Measurements from ENCODE around the gene CLEC1A. TPM values are rescaled to one million over a fixed set of nuclear protein-coding genes. Genes with fewer than 3 reads are reported as not detected.
A peak's percentile ranks its signal among the peaks of the same experiment; 100 is the strongest.
"Not testable (repeated sequence)": the region's sequence is repeated elsewhere in the genome, so short reads cannot be mapped to it uniquely, and the experiment has no call there.

CLEC1A gene
- total RNA-seq, 1 donor from 2014 or later = 13.7 TPM

GRCh38 chr12:10067942-10068341 is 30.8 kb downstream of the CLEC1A start:
- intact Hi-C loops (cut with DNase I) = no loop called here
- no peak for DNase-seq (ENCODE audit: low spot score)
- ATAC-seq = peak; percentile 90

- DNase-seq (ENCODE audit: low spot score) = no peak
- peak; percentile 37 for ATAC-seq
Observed at GRCh38 chr12:10067264-10067663, 31.5 kb downstream of the CLEC1A start.

DNA sequence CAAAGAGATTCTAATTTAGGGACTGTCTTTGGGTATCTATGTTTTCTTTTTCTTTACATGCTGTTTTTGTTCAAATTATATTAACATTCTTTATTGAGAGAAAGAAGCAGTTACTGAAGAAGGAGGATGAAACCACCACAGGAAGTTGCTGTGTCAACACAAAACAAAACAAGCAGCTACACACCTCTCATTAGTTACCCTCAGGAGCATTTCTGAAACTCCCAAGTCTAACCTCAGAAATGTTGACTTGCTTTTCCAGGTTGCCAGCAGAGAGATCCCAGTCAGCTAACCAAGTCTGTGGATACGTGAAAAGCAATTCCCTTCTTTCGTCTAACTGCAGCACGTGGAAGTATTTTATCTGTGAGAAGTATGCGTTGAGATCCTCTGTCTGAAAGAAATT is 33.5 kb downstream of the CLEC1A start:
- ATAC-seq = no peak
- intact Hi-C loops (cut with DNase I) = no loop called here
- DNase-seq (ENCODE audit: low spot score) = no peak

More at GRCh38 chr12:10067264-10067663, 31.5 kb downstream of the CLEC1A start:
- intact Hi-C loops (cut with DNase I) = no loop called here

DNA sequence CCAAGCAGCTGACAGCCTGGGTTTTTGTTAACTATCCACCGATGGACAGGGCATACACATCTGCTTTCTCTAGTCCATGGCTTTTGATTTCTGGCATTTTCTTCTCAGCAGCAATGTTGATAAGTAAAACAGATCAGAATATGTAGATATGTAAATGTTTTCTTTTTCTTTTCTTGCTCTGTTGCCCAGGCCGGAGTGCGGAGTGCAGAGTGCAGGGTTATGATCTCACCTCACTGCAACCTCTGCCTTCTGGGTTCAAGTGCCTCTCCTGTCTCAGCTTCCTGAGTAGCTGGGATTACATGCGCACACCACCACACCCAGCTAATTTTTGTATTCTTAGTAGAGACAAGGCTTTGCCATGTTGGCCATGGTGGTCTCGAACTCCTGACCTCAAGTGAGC is 40.4 kb downstream of the CLEC1A start:
- intact Hi-C loops (cut with DNase I) = no loop called here
- ATAC-seq (no peak), DNase-seq (ENCODE audit: low spot score) (no peak)

GRCh38 chr12:10052193-10052913 is 46.4 kb downstream of the CLEC1A start:
- ATAC-seq (no peak), DNase-seq (ENCODE audit: low spot score) (no peak)
- intact Hi-C loops (cut with DNase I) = no loop called here

- ATAC-seq (no peak), DNase-seq (ENCODE audit: low spot score) (no peak)
- intact Hi-C loops (cut with DNase I) = no loop called here
Observed at GRCh38 chr12:10048526-10048925, 50.3 kb downstream of the CLEC1A start.

GRCh38 chr12:10042167-10042566 is 56.6 kb downstream of the CLEC1A start:
- DNase-seq (ENCODE audit: low spot score) (no peak), ATAC-seq (no peak)
- intact Hi-C loops (cut with DNase I) = no loop called here

DNA sequence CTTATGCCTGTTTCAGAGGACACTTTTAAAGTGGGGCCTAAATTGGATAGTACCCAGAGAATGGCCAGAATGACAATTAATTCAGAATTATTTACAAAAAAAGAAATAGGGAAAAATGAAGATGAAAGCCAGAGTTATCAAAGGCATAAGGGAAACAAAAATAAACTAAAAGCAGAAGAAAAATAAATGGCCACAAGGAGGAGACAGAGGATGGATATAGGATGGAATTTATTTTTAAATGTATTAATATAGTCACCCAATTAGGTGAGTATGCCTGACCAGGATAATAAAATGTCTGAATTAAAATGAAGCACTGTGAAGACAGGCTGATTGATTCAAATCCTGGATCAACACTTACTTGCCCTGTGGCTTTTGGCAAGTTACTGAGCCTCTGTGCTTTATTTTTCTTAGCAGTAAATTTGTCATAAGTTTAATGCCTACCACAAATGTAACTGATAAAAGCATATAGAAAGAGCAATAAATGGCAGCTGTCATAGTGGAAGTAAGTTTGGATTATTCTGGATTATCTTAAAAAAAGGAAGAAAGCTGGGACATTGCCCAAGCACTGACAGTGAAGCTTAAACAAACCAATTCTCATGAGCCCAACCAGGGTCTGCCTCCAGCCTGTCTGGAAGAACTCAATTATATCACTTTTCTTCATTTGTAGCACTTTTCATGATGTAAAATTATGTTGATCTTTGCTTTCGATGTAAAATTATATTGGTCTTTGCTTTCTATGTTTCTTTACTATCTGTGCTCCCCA is 64.8 kb downstream of the CLEC1A start:
- intact Hi-C loops (cut with DNase I) = no loop called here
- peak; percentile 41 for ATAC-seq
- DNase-seq (ENCODE audit: low spot score) = no peak

GRCh38 chr12:10031771-10032175 is 67.0 kb downstream of the CLEC1A start:
- intact Hi-C loops (cut with DNase I) = no loop called here
- no peak for ATAC-seq
- DNase-seq (ENCODE audit: low spot score) = no peak

DNA sequence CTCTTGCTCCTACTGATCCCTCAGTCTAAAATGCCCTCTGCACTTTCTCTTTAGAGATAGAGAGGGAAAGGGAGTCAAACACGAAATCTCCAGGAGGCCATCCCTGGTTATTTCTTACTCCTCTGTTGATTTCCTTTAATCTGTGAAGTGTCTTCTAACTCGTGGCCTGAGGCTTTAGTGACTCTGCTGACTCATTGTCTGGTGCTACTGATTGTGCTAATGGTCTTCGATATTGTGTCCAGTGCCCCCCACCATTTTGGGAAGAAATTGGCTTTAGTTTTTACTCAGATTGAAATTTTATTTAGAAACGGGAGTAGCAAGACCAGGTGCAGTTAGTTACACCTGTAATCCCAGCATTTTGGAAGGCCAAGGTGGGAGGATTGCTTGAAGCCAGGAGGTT is 67.5 kb downstream of the CLEC1A start:
- intact Hi-C loops (cut with DNase I) = no loop called here
- DNase-seq (ENCODE audit: low spot score) = no peak
- ATAC-seq = no peak

GRCh38 chr12:10030446-10030845 is 68.3 kb downstream of the CLEC1A start, which contains the start of gene CLEC9A:
Gene CLEC9A (plus strand): TSS chr12:10030682. CDS start chr12:10052688, 22,006 bp downstream.
- intact Hi-C loops (cut with DNase I) = no loop called here
- DNase-seq (ENCODE audit: low spot score) (no peak), ATAC-seq (no peak)

DNA sequence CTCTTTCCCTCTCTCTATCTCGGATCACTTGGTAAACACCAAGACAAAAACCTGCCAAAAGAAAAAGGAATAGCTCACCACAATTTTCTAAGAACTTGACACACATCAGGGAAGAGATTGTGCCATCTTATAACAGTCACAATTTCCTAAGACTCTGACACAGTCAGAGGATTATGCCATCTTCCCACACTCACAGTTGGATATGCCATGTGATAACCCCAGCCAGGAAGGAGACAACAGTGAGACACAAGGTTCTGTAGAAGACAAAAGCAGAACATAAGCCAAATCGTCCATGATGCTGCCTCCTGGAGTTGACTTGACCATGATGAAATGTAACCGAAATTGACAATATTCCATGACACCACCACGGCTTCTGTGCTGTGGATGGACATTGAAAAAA is 71.1 kb downstream of the CLEC1A start:
- intact Hi-C loops (cut with DNase I) = no loop called here
- ATAC-seq (peak; percentile 34), DNase-seq (ENCODE audit: low spot score) (no peak)

DNA sequence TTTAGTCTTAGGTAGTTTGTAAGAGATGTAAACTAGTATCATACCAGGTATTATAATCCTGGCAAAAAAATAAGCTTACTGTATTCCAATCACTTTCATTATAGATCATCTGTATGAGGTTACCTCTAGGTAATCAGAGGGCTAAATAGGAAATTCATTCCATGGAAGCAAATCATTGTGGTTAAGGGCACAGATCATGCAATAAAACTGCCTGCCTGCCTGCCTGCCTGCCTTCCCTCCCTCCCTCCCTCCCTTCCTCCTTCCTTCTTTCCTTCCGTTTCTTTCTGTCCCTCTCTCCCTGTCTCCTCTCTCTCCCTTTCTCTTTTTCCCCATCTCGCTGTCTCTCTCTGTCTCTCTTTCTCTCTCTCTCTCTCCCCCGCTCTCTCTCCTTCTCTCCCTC is 71.5 kb downstream of the CLEC1A start:
- ATAC-seq = no peak
- no peak for DNase-seq (ENCODE audit: low spot score)

DNA sequence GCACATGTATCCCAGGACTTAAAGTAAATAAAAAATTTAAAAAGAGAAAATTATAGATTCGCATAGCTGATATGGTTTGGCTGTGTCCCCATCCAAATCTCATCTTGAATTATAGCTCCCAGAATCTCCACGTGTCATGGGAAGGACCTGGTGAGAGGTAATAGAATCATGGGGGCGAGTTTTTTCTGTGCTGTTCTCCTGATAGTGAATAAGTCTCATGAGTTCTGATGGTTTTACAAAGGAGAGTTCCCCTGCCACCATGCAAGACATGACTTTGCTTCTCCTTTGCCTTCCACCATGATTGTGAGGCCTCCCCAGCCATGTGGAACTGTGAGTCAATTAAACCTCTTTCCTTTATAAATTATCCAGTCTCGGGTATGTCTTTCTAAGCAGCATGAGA is 72.1 kb downstream of the CLEC1A start:
- DNase-seq (ENCODE audit: low spot score); intact Hi-C loops (cut with DNase I); ATAC-seq: not testable (repeated sequence)

More for the DNA sequence above, 71.5 kb downstream of the CLEC1A start:
- intact Hi-C loops (cut with DNase I) = no loop called here

- intact Hi-C loops (cut with DNase I) = no loop called here
- DNase-seq (ENCODE audit: low spot score) = no peak
- ATAC-seq = no peak
Observed at GRCh38 chr12:10025236-10025635, 73.5 kb downstream of the CLEC1A start.

- no peak for ATAC-seq
- DNase-seq (ENCODE audit: low spot score) = no peak
Observed at GRCh38 chr12:10021342-10021741, 77.4 kb downstream of the CLEC1A start.

More at GRCh38 chr12:10021342-10021741, 77.4 kb downstream of the CLEC1A start:
- intact Hi-C loops (cut with DNase I) = no loop called here
